GM10266 (cell line): ENCODE data around the gene LRMDA.

ENCODE experiments used
- DNase-seq: peaks from one replicate; pipeline ENCODE4 v3.0.0; 2012; ENCODE audit errors: extremely low spot score
- CTCF ChIP-seq: IDR thresholded peaks from 2 replicates; pipeline ENCODE4 v1.5.1; 2012; ENCODE audit warnings: mild to moderate bottlenecking, low read depth; ENCODE audit not compliant: control insufficient read depth, insufficient read depth; ENCODE audit errors: missing control alignments

LRMDA gene

GRCh38 chr10:76393875-76394706 lies 962.7 kb downstream of the LRMDA start:
- no peak for TF ChIP-seq CTCF
- DNase-seq, result no peak

GRCh38 chr10:76394707-76395042 lies 963.3 kb downstream of the LRMDA start:
- no peak for TF ChIP-seq CTCF
- no peak for DNase-seq

GRCh38 chr10:76395251-76395650 lies 963.8 kb downstream of the LRMDA start:
- no peak for TF ChIP-seq CTCF

GRCh38 chr10:76396134-76396533 lies 964.7 kb downstream of the LRMDA start:
- no peak for DNase-seq
- no peak for TF ChIP-seq CTCF

More at GRCh38 chr10:76395251-76395650, 963.8 kb downstream of the LRMDA start:
- DNase-seq, result no peak

- no peak for DNase-seq
- no peak for TF ChIP-seq CTCF
Measured at GRCh38 chr10:76397181-76398042, 966.0 kb downstream of the LRMDA start.

- TF ChIP-seq CTCF, result no peak
- DNase-seq, result no peak
Measured at GRCh38 chr10:76398043-76398710, 966.8 kb downstream of the LRMDA start.
